Activated CD4-positive, alpha-beta T cell treated with anti-CD3 and anti-CD28 coated beads for 4 hours (primary cell): Measurements from ENCODE around the gene PTPRJ.

Experiments used
- DNase-seq, 2 donors: peaks; one replicate each; pipeline ENCODE4 v3.0.0-alpha.2; 2020

Gene PTPRJ

DNA sequence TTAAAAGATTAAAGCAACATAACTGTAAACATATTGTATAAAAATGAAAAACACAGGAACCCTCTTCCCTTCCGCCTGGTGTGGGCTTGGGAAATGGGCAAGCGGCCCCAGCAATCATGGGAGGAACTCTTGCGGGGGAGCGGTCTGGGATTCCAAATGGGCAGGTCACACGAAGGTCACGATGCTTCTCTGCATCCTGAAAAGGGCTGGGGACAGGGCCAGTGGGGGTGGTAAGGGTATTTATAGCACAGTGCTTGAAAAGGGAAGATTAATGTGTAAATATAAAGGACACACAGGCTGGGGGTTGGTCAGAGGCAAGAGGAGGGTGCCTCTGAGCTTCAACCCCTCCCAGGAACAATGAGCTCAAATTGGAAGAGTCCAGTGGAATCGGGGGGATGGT lies 189.4 kb downstream of the PTPRJ start:
- no peak for DNase-seq

DNA sequence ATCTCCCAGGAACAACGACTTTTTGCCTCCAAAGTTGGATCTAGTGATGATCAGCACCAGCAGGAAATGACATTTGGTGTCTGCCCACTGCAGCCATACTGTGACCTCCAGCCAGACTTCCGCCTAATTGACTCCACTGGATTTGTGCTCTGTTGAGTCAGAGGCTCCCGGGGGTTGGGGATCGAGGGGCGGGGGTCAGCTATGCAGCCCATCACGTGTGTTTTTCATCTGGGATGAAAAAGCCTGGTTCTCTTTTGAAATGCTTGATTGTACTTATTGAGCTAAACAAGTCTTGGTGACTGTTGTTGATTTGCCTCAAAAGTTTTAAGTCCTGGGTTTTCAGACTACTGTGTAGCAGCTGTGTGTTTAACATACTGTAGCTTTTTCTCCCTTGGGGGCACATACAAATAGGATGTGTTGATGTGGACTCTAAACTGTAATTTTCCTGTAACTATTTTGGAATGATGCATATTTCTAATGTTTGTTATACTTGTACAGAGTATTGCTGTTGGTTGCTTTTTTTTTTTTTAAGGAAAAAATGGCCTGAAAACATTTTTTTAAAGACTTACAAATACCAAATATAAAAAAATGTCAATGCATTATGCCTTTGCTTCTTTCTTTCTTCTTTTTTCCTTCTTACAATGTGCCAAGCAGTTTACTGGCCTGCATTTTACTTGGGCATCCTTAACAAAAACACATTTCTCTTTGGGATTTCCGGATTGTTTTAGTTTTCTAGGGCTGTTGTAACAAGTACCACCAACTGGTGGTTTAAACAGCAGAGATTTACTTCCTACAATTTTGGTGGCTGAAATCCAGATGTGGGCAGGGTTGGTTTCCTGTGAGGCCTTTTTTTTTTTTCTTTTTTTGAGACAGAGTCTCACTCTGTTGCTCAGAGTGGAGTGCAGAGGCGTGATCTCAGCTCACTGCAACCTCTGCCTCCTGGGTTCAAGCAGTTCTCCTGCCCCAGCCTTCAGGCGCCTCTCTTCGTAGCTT lies 190.2 kb downstream of the PTPRJ start:
- DNase-seq = no peak

DNA sequence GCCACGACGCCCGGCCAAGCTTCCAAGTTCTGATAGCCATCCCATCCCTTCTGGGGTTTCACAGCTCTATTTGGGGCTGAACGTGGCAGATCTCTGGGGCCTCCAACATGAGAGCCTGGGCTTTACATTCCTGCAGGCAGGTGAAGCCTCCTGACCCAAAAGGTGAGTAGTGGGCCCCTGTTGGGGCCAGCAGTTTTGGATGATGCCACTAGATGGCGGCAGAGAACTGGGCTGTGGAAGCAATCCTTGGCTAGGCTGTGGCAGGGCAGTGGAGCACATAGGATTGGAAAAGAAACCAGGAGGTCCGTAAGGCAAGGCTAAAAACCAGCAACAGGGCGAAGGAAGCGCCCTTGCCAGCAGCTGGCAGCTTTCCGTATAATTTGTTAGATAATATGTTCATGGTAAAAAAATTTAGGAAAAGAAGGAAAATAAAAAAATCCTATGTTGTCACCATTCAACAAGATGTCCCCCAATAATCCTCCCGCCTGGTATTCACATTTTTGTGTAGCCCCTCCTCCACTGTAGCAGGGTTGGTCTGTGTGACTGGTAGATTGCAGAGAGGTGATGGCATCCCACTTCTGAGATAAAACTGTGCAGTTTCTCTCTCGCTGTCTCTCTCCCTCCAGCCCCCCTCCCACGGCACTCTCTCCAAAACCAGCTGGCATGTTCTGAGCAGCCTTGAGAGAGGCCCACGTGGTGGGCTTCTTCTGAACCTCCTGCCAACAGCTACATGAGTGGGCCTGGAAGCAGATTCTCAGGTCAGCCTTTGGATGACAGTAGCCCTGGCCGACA lies 192.7 kb downstream of the PTPRJ start:
- peak; percentile 41 to 61 for DNase-seq

DNA sequence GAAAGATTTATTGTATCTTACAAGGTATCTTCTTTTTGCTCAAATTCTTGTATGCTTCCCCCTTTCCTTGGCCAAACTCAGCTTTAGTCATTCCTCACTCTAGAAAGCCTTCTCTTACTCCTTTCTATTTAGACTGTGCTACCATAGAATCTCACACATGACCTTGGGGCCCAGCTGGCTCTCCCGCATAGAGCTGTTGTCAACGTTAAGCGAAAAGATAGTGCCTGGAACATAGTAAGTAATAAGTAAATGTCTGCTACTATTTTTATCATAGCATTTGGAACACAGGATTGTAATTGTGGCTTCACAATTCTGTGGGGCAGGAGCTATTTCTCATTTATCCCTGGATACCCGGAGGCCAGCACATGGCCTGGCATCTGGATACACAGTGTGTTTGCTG lies 197.3 kb downstream of the PTPRJ start:
- DNase-seq = no peak

DNA sequence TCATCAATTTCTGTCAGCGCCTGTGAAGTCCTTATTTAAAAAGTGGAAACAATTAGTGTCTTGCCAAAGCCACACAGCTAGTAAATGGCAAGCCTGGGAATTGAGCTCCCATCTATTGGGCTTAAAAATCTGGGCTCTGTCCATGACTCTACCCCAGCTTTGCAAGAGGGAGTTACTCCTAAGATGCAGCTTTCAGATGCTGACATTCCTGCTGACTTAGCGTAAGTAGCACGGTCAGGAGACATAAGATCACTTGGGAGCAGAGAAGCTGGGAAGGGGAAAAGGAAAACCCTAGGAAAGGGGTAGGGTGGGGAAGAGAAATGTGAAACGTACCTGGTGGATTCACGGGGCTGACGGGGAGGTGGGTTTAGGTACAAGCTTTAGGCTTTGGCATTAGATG lies 200.3 kb downstream of the PTPRJ start:
- no peak for DNase-seq

DNA sequence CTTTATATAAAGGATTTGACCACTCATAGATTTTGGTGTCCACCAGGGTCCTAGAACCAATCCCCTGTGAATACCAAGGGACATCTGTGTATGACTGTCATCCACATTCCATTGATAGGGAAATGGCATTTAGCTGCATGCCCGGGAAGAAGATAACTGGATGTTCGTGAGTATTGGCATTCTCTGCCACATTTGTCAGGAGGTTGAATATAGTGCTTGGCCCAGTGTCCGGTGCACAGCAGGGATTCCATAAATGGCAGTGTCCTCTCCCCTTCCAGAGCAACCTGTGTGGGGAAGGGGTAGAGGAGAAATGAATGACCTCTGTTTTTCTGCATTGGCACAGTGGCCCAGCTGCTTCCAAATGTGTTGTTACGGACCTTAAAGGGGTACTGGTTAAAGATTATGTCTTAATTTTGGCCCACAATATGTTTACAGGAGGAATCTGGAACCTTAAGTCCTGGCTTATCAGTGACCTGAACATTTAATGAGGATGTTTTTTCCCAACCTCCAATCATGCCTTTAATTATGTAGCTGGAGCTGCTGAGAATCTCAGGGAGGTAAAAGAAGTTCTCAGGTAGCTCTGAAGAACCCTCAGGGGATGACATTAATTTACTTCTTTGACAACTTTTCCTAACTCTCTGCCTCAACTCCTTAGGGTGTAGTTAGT lies 202.6 kb downstream of the PTPRJ start:
- no peak for DNase-seq

DNA sequence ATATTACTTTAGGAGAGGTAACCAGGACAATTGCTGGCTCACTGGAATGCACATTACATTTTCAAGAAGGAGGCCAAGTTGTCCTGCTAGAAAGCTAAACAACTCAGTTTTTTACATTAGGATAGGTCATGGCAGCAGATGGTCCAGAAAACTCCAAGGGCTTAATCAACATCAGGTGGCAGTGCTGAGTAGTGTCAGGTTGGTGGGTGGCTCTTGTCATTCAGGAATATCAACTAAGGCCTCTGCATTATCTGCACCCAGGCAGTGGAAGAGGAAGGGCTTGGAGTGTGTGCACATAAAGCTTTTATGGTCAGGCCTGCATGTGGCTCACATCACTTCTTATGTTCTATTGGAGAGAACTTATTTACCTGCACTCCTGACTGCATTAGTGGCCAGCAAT lies 204.1 kb downstream of the PTPRJ start:
- no peak for DNase-seq

DNA sequence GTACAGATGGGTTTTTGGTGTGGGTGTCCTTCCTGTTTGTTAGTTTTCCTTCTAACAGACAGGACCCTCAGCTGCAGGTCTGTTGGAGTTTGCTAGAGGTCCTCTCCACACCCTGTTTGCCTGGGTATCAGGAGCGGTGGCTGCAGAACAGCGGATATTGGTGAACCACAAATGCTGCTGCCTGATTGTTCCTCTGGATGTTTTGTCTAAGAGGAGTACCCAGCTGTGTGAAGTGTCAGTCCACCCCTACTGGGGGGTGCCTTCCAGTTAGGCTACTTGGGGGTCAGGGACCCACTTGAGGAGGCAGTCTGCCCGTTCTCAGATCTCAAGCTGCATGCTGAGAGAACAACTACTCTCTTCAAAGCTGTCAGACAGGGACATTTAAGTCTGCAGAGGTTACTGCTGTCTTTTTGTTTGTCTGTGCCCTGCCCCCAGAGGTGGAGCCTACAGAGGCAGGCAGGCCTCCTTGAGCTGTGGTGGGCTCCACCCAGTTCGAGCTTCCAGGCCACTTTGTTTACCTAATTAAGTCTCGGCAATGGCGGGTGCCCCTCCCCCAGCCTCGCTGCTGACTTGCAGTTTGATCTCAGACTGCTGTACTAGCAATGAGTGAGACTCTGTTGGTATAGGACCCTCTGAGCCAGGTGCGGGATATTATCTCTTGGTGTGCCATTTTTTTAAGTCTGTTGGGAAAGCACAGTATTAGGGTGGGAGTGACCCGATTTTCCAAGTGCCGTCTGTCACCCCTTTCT lies 210.7 kb downstream of the PTPRJ start:
- peak in 1 of 2 donors; percentile 18 for DNase-seq

DNA sequence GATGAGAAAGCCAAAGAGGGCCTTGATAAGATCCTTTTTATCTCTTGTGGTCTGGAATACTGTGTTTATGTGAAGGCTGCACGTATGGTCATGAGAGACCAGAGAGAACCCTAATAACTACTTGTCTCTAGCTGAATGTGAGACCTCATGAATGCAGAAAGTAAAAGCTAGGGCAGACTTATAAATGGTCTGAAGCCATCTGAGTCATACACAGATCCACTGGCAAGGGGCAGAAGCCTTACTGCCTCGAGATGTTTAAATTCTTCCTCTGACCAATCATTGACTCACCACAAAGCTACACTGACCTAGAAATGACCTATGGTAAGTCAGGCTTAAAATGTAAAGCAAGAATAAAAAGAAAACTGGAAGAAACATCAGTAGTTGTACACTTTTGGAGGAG lies 213.5 kb downstream of the PTPRJ start:
- DNase-seq = no peak

DNA sequence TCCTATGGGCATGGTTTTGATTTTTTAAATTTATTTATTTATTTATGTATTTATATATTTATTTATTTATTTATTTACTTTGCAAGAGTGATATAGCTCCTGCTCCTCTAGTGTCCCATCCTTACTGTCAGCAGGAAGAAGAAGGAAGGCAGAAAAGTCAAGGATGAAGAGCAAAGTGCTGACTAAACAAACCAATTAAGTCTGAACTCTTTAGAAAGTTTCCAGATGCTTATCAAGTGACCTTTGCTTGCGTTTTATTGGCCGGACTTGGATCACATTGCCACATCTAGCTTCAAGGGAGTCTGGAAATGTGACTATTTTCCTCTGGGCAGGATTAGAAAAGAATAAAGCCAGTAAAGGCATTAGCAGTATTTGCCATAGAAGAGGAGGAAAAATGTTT lies 227.5 kb downstream of the PTPRJ start:
- DNase-seq = no peak

DNA sequence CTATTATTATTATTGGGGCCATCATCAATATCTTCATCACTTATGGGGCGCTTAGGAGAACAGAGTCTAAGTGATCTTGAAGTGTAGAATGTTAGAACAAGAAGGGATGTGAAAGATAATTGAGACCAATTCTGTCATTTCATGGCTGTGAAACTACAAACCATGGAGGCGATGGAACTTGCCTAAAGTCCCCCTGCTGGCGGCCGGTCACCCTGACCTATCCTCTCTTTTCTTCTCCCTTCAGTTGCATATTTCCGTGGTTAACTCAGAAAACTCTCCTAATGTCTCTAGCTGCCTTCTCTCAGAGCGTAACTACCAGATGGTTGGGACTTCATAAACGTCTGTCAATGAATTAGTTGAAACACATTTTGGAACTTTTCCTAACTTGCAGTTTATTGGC lies 229.7 kb downstream of the PTPRJ start:
- no peak for DNase-seq

DNA sequence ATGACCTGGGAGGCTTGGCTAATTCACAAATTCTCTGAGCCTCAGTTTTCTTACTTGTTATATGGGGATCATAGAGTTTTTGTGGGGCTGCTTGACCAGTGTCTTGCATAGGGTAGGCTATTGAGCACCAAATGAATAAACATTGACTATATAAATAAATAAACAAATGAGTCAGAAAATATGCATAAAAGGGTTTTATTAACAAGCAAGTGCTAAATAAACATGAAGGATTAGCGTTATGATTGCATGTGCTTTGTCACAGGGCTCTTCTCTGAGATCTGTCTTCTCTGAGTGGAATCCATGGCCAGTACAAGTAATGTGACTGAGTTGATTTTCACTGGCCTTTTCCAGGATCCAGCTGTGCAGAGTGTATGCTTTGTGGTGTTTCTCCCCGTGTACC lies 236.2 kb downstream of the PTPRJ start, which contains the start of gene OR4B1:
Gene OR4B1 (plus strand): TSS at position 301 of the 400 bp plus-strand sequence. CDS start 0 bp downstream, at position 301.
- no peak for DNase-seq
